GM12892 (cell line): Measurements from ENCODE around the gene PGA5.

Experiments
- POLR2A ChIP-seq: IDR thresholded peaks from 2 replicates; pipeline ENCODE4 v1.6.1; 2011; ENCODE audit warnings: low read depth, low read length, control low read depth
- POLR2AphosphoS5 ChIP-seq: IDR thresholded peaks from 2 replicates; pipeline ENCODE4 v1.6.1; 2011; ENCODE audit warnings: low read depth, low read length, control low read depth
- TAF1 ChIP-seq: IDR thresholded peaks from 2 replicates; pipeline ENCODE4 v1.6.1; 2011; ENCODE audit warnings: low read depth, mild to moderate bottlenecking, control low read depth, low read length, borderline replicate concordance

- TF ChIP-seq POLR2A (no peak), POLR2AphosphoS5 (peak; percentile 43), TAF1 (no peak)
These were observed 57.8 kb downstream of the PGA5 start for GRCh38 chr11:61298663-61299244.
